Endodermal cell (in vitro differentiated cells): ENCODE results near the gene RETN. TPM values are rescaled to one million over a fixed set of nuclear protein-coding genes. Genes with fewer than 3 reads are reported as not detected.

Source experiments
- DNase-seq: peaks from one replicate; pipeline ENCODE4 v3.0.0-alpha.2; 2017
- H3K27ac ChIP-seq: 2 replicates; pipeline ENCODE4 v1.5.1; 2013; ENCODE audit warnings: mild to moderate bottlenecking, low read depth, low read length, moderate library complexity
- H3K27me3 ChIP-seq: 2 replicates; pipeline ENCODE4 v1.6.1; 2013; ENCODE audit warnings: mild to moderate bottlenecking, low read length, moderate library complexity; ENCODE audit not compliant: insufficient read depth, control insufficient read depth, poor library complexity, severe bottlenecking
- H3K36me3 ChIP-seq: 2 replicates; pipeline ENCODE4 v1.7.0; 2013; ENCODE audit warnings: mild to moderate bottlenecking, low read length, moderate library complexity; ENCODE audit not compliant: control insufficient read depth, insufficient read depth
- H3K4me1 ChIP-seq: one replicate; pipeline ENCODE4 v1.7.0; 2013; ENCODE audit warnings: low read length; ENCODE audit not compliant: control insufficient read depth, insufficient read depth
- H3K4me3 ChIP-seq: 2 replicates; pipeline ENCODE4 v1.5.1; 2013; ENCODE audit warnings: mild to moderate bottlenecking, low read length, moderate library complexity
- H3K9ac ChIP-seq: 2 replicates; pipeline ENCODE4 v1.6.1; 2013; ENCODE audit warnings: mild to moderate bottlenecking, low read length, moderate library complexity; ENCODE audit not compliant: poor library complexity, severe bottlenecking; ENCODE audit errors: extremely low read depth
- H3K9me3 ChIP-seq: 2 replicates; pipeline ENCODE4 v1.6.1; 2013; ENCODE audit warnings: mild to moderate bottlenecking, low read length, moderate library complexity; ENCODE audit not compliant: control insufficient read depth
- H3K27ac Mint-ChIP-seq: 2 replicates; pipeline ENCODE4 v1.8.0; 2020; ENCODE audit warnings: mixed read lengths
- H3K27me3 Mint-ChIP-seq: 2 replicates; pipeline ENCODE4 v1.8.0; 2021; ENCODE audit warnings: mild to moderate bottlenecking, mixed read lengths; ENCODE audit not compliant: insufficient read depth
- H3K36me3 Mint-ChIP-seq: 2 replicates; pipeline ENCODE4 v1.8.0; 2020; ENCODE audit warnings: low read depth, mixed read lengths
- H3K4me1 Mint-ChIP-seq: 2 replicates; pipeline ENCODE4 v1.8.0; 2020; ENCODE audit warnings: mixed read lengths
- H3K4me3 Mint-ChIP-seq: 2 replicates; pipeline ENCODE4 v1.8.0; 2020; ENCODE audit warnings: mild to moderate bottlenecking, moderate library complexity, mixed read lengths
- H3K9me3 Mint-ChIP-seq: 2 replicates; pipeline ENCODE4 v1.8.0; 2020; ENCODE audit warnings: mild to moderate bottlenecking, mixed read lengths
- CTCF ChIP-seq: fragments of 200-600 bp; sonication (generic); conservative IDR thresholded peaks from 2 replicates; pipeline ENCODE4 v1.5.0; 2021; ENCODE audit warnings: antibody characterized with exemption, mild to moderate bottlenecking
- WGBS, 2 experiments: methylation state at CpG; one replicate each; pipeline versions ENCODE4 v1.1.5 to v1.1.7; 2013; ENCODE audit warnings: missing lambda C conversion rate in 2 of 2, mixed read lengths in 1 of 2; ENCODE audit not compliant: insufficient coverage in 1 of 2, insufficient read length in 1 of 2; 5-methylcytosine and 5-hydroxymethylcytosine counted together
- total RNA-seq, 2 donors: library from RNA; stranded (reverse); fragmentation: NEBNext Ultra II Directional in 1 of 2; extraction: Animal tissue kit (Norgen Biotek cat#: 25700) in 1 of 2; gene quantifications; 2 replicates in 1 of 2; 3 replicates in 1 of 2; pipeline ENCODE4 v1.2.1, GENCODE V29; 2021

RETN gene
- total RNA-seq, 2 donors from 2014 or later: not detected

- peaks cover 17% of the 10 kb centered on the region for H3K27me3 ChIP-seq
- H3K4me1 Mint-ChIP-seq: no peaks in the 10 kb centered on the region
- H3K27me3 Mint-ChIP-seq: peaks cover 20% of the 10 kb centered on the region
- H3K36me3 Mint-ChIP-seq: peaks cover 30% of the 10 kb centered on the region
- peaks cover 10% of the 10 kb centered on the region for H3K36me3 ChIP-seq
- no peaks in the 10 kb centered on the region for H3K9me3 ChIP-seq
- H3K4me3 Mint-ChIP-seq: no peak overlapping the region
- DNase-seq: no peak
- no peak overlapping the region for H3K9ac ChIP-seq
- no peak overlapping the region for H3K27ac ChIP-seq
- no peak overlapping the region for H3K4me3 ChIP-seq
- H3K9me3 Mint-ChIP-seq: peaks cover 2% of the 10 kb centered on the region
- no peak overlapping the region for H3K27ac Mint-ChIP-seq
- 94 to 96% methylated on average over 9 to 13 of the region's 13 CpGs for WGBS, 2 experiments
- no peak for TF ChIP-seq CTCF
- no peaks in the 10 kb centered on the region for H3K4me1 ChIP-seq
Observed at GRCh38 chr19:7639863-7640348, 28.9 kb upstream of the RETN start.

GRCh38 chr19:7640803-7641202 is 28.0 kb upstream of the RETN start:
- Histone ChIP-seq H3K9me3 (no peaks in the 10 kb centered on the region), H3K36me3 (peaks cover 10% of the 10 kb centered on the region), H3K27me3 (peaks cover 8% of the 10 kb centered on the region), H3K4me1 (no peaks in the 10 kb centered on the region), H3K9ac (no peak overlapping the region), H3K4me3 (no peak overlapping the region), H3K27ac (no peak overlapping the region)
- H3K4me1 Mint-ChIP-seq: peaks cover 6% of the 10 kb centered on the region
- H3K27me3 Mint-ChIP-seq: peaks cover 11% of the 10 kb centered on the region
- H3K27ac Mint-ChIP-seq: no peak overlapping the region
- no peak for DNase-seq
- H3K9me3 Mint-ChIP-seq: peaks cover 2% of the 10 kb centered on the region
- 89 to 92% methylated on average over 4 to 11 of the region's 11 CpGs for WGBS, 2 experiments
- no peak overlapping the region for H3K4me3 Mint-ChIP-seq
- TF ChIP-seq CTCF: no peak
- peaks cover 32% of the 10 kb centered on the region for H3K36me3 Mint-ChIP-seq

- Histone ChIP-seq H3K4me1 (no peaks in the 10 kb centered on the region), H3K27ac (no peak overlapping the region), H3K9ac (no peak overlapping the region), H3K27me3 (peaks cover under 1% of the 10 kb centered on the region), H3K9me3 (no peaks in the 10 kb centered on the region), H3K36me3 (peaks cover 13% of the 10 kb centered on the region), H3K4me3 (no peak overlapping the region)
- WGBS, 2 experiments: 94 to 96% methylated on average over 14 to 41 of the region's 43 CpGs
- Mint-ChIP-seq H3K9me3 (peaks cover 2% of the 10 kb centered on the region), H3K4me1 (peaks cover 8% of the 10 kb centered on the region), H3K27me3 (peaks cover 3% of the 10 kb centered on the region), H3K4me3 (no peak overlapping the region), H3K36me3 (peaks cover 32% of the 10 kb centered on the region), H3K27ac (no peak overlapping the region)
- peak; percentile 69 for TF ChIP-seq CTCF
- peak; percentile 81 for DNase-seq
Observed at GRCh38 chr19:7641290-7642276, 27.3 kb upstream of the RETN start.
